ENCODE measurements around the gene EDN1.

Gene EDN1

GRCh38 chr6:12289933-12290820, at the start of gene EDN1:
Gene EDN1, plus strand, starts transcription at chr6:12290361. Its CDS starts 269 bp downstream, at chr6:12290630.
- no peak for DNase-seq

GRCh38 chr6:12241493-12242175, 48.5 kb upstream of the EDN1 start:
- DNase-seq = no peak

GRCh38 chr6:12243169-12243568, 47.0 kb upstream of the EDN1 start:
- no peak for DNase-seq

GRCh38 chr6:12245360-12245759, 44.8 kb upstream of the EDN1 start:
- DNase-seq = no peak

GRCh38 chr6:12245763-12246718, 44.1 kb upstream of the EDN1 start:
- DNase-seq = no peak

GRCh38 chr6:12246900-12247299, 43.3 kb upstream of the EDN1 start:
- DNase-seq = no peak

- no peak for DNase-seq
Measured at GRCh38 chr6:12249541-12250382, 40.4 kb upstream of the EDN1 start.

- no peak for DNase-seq
Measured at GRCh38 chr6:12250383-12250770, 39.8 kb upstream of the EDN1 start.

- no peak for DNase-seq
Measured at GRCh38 chr6:12254210-12254609, 36.0 kb upstream of the EDN1 start.

GRCh38 chr6:12258191-12258590, 32.0 kb upstream of the EDN1 start:
- DNase-seq = no peak

GRCh38 chr6:12258591-12259075, 31.5 kb upstream of the EDN1 start:
- DNase-seq = no peak

GRCh38 chr6:12260458-12261093, 29.6 kb upstream of the EDN1 start:
- DNase-seq = no peak

- DNase-seq = no peak
Measured at GRCh38 chr6:12261502-12261901, 28.7 kb upstream of the EDN1 start.

GRCh38 chr6:12262236-12263061, 27.7 kb upstream of the EDN1 start:
- no peak for DNase-seq

- DNase-seq = no peak
Measured at GRCh38 chr6:12263403-12263802, 26.8 kb upstream of the EDN1 start.

- no peak for DNase-seq
Measured at GRCh38 chr6:12264671-12265070, 25.5 kb upstream of the EDN1 start.

GRCh38 chr6:12265296-12265695, 24.9 kb upstream of the EDN1 start:
- no peak for DNase-seq

GRCh38 chr6:12265791-12266190, 24.4 kb upstream of the EDN1 start:
- DNase-seq = no peak

- DNase-seq = no peak
Measured at GRCh38 chr6:12266571-12266970, 23.6 kb upstream of the EDN1 start.

- no peak for DNase-seq
Measured at GRCh38 chr6:12269110-12269509, 21.1 kb upstream of the EDN1 start.

Data from NCI-H1092 treated with DMSO at 0.1 percent for 48 hours (cell line).